Mesendoderm (in vitro differentiated cells): Measurements from ENCODE around the gene AGT.

Experiments used
- DNase-seq: peaks from one replicate; pipeline ENCODE4 v3.0.0; 2013
- H2AK5ac ChIP-seq: 2 replicates; pipeline ENCODE4 v1.6.1; 2013; ENCODE audit warnings: low read length, inconsistent platforms
- H2BK120ac ChIP-seq: 2 replicates; pipeline ENCODE4 v1.6.1; 2013; ENCODE audit warnings: low read depth, mild to moderate bottlenecking, low read length, moderate library complexity, mixed read lengths
- H2BK15ac ChIP-seq: replicated peaks from 2 replicates; pipeline ENCODE4 v1.6.1; 2013; ENCODE audit warnings: low read depth, mild to moderate bottlenecking, moderate library complexity
- H2BK5ac ChIP-seq: 2 replicates; pipeline ENCODE4 v1.6.1; 2013; ENCODE audit warnings: low read length, inconsistent platforms
- H3K18ac ChIP-seq: 2 replicates; pipeline ENCODE4 v1.6.1; 2013; ENCODE audit warnings: mild to moderate bottlenecking, low read length, mixed read lengths
- H3K23ac ChIP-seq: one replicate; pipeline ENCODE4 v1.6.1; 2013; ENCODE audit warnings: low read length
- H3K27ac ChIP-seq: 2 replicates; pipeline ENCODE4 v1.5.1; 2013; ENCODE audit warnings: low read depth, mild to moderate bottlenecking, inconsistent platforms, low read length, moderate library complexity
- H3K27me3 ChIP-seq: 2 replicates; pipeline ENCODE4 v1.6.1; 2013; ENCODE audit warnings: low read length, control low read depth, mild to moderate bottlenecking, inconsistent platforms; ENCODE audit not compliant: insufficient read depth, poor library complexity
- H3K36me3 ChIP-seq: 2 replicates; pipeline ENCODE4 v1.6.1; 2013; ENCODE audit warnings: low read length, inconsistent platforms; ENCODE audit not compliant: control insufficient read depth, insufficient read depth
- H3K4ac ChIP-seq: one replicate; pipeline ENCODE4 v1.6.1; 2013; ENCODE audit warnings: low read depth, mild to moderate bottlenecking, low read length, moderate library complexity
- H3K4me1 ChIP-seq: 2 replicates; pipeline ENCODE4 v1.6.1; 2013; ENCODE audit warnings: low read depth, low read length, inconsistent platforms; ENCODE audit not compliant: control insufficient read depth
- H3K4me2 ChIP-seq: 2 replicates; pipeline ENCODE4 v1.6.1; 2013; ENCODE audit warnings: low read length
- H3K4me3 ChIP-seq: 2 replicates; pipeline ENCODE4 v1.5.1; 2013; ENCODE audit warnings: mild to moderate bottlenecking, low read length
- H3K56ac ChIP-seq: one replicate; pipeline ENCODE4 v1.6.1; 2013; ENCODE audit warnings: low read length
- H3K79me1 ChIP-seq: 2 replicates; pipeline ENCODE4 v1.6.1; 2013; ENCODE audit warnings: low read length, inconsistent platforms
- H3K79me2 ChIP-seq: 2 replicates; pipeline ENCODE4 v1.6.1; 2013; ENCODE audit warnings: mild to moderate bottlenecking, low read length; ENCODE audit not compliant: control insufficient read depth, insufficient read depth
- H3K9ac ChIP-seq: 2 replicates; pipeline ENCODE4 v1.6.1; 2013; ENCODE audit warnings: low read length, inconsistent platforms
- H4K5ac ChIP-seq: one replicate; pipeline ENCODE4 v1.6.1; 2013; ENCODE audit warnings: low read length
- H4K8ac ChIP-seq: one replicate; pipeline ENCODE4 v1.6.1; 2013; ENCODE audit warnings: low read depth, mild to moderate bottlenecking, control low read depth, low read length, moderate library complexity
- WGBS: extraction: QIAGEN DNeasy Blood & Tissue Kit; methylation state at CpG from one replicate; pipeline ENCODE4 v1.1.7; 2013; ENCODE audit warnings: low lambda C conversion rate, missing lambda C conversion rate; ENCODE audit not compliant: insufficient coverage; ENCODE audit errors: extremely low coverage; 5-methylcytosine and 5-hydroxymethylcytosine counted together

AGT gene

GRCh38 chr1:230713138-230713537 is 784 bp downstream of the AGT start:
- H3K27ac ChIP-seq: no peak overlapping the region
- no CpG with 5 or more reads among the region's 7 CpGs for WGBS
- no peak overlapping the region for H3K56ac ChIP-seq
- H4K5ac ChIP-seq: no peak overlapping the region
- H3K36me3 ChIP-seq: no peaks in the 10 kb centered on the region
- H3K4me2 ChIP-seq: no peak overlapping the region
- no peak overlapping the region for H2AK5ac ChIP-seq
- H3K79me2 ChIP-seq: no peaks in the 10 kb centered on the region
- no peaks in the 10 kb centered on the region for H3K27me3 ChIP-seq
- no peaks in the 10 kb centered on the region for H3K79me1 ChIP-seq
- no peak overlapping the region for H3K4me3 ChIP-seq
- H2BK15ac ChIP-seq: no peak overlapping the region
- no peak overlapping the region for H3K9ac ChIP-seq
- H4K8ac ChIP-seq: no peak overlapping the region
- H3K4me1 ChIP-seq: no peaks in the 10 kb centered on the region
- no peak overlapping the region for H3K18ac ChIP-seq
- no peak overlapping the region for H2BK120ac ChIP-seq
- DNase-seq: no peak
- H3K4ac ChIP-seq: no peak overlapping the region
- H3K23ac ChIP-seq: no peak overlapping the region
- no peak overlapping the region for H2BK5ac ChIP-seq

DNA sequence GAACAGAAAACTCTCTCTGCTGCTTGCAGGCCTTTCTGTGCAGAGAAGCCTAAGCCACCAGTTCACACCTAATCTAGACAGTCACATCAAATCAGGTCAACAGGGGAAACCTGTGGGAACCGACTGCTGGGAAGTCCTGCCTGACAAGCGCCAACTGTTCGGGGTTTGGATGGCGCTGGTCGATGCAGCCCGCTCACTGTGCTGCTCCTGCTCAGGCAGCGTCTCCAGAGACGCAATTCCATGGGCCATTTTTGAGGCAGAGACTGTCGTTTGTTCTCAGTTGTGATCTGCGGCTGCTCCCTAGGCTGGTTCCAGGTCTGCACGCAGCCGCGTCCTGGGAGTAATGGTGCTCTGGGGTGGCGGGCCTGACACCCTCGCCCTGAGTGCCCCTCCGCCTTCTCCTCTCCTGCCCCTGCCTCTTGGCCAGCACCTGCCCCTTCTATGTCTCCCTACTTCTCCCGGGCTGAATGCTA is 1.4 kb downstream of the AGT start:
- Histone ChIP-seq H3K36me3 (no peaks in the 10 kb centered on the region), H3K4ac (no peak overlapping the region), H3K79me1 (no peaks in the 10 kb centered on the region), H3K23ac (no peak overlapping the region), H2BK5ac (no peak overlapping the region), H3K27me3 (no peaks in the 10 kb centered on the region), H4K8ac (no peak overlapping the region), H3K79me2 (no peaks in the 10 kb centered on the region), H2BK120ac (no peak overlapping the region), H3K56ac (no peak overlapping the region), H3K18ac (no peak overlapping the region), H2BK15ac (no peak overlapping the region), H3K4me3 (no peak overlapping the region), H4K5ac (no peak overlapping the region), H3K4me1 (no peaks in the 10 kb centered on the region), H3K9ac (no peak overlapping the region), H3K4me2 (no peak overlapping the region), H2AK5ac (no peak overlapping the region), H3K27ac (no peak overlapping the region)
- no peak for DNase-seq
- WGBS: no CpG with 5 or more reads among the region's 17 CpGs

- no CpG with 5 or more reads among the region's 3 CpGs for WGBS
- H3K4me1 ChIP-seq: no peaks in the 10 kb centered on the region
- no peaks in the 10 kb centered on the region for H3K36me3 ChIP-seq
- H3K4ac ChIP-seq: no peak overlapping the region
- no peak overlapping the region for H2BK5ac ChIP-seq
- H3K27ac ChIP-seq: no peak overlapping the region
- H3K4me2 ChIP-seq: no peak overlapping the region
- no peak overlapping the region for H4K5ac ChIP-seq
- no peak overlapping the region for H2BK120ac ChIP-seq
- no peaks in the 10 kb centered on the region for H3K27me3 ChIP-seq
- no peak for DNase-seq
- H2BK15ac ChIP-seq: no peak overlapping the region
- H3K9ac ChIP-seq: no peak overlapping the region
- H3K79me2 ChIP-seq: no peaks in the 10 kb centered on the region
- H2AK5ac ChIP-seq: no peak overlapping the region
- H3K79me1 ChIP-seq: no peaks in the 10 kb centered on the region
- no peak overlapping the region for H3K18ac ChIP-seq
- H3K4me3 ChIP-seq: no peak overlapping the region
- no peak overlapping the region for H3K23ac ChIP-seq
- no peak overlapping the region for H3K56ac ChIP-seq
- no peak overlapping the region for H4K8ac ChIP-seq
Observed at GRCh38 chr1:230711245-230711644, 2.7 kb downstream of the AGT start.

- WGBS: no CpG with 5 or more reads among the region's 8 CpGs
Observed at GRCh38 chr1:230710543-230710904, 3.4 kb downstream of the AGT start.

GRCh38 chr1:230709619-230710542 is 4.0 kb downstream of the AGT start:
- H3K56ac ChIP-seq: no peak overlapping the region
- no peaks in the 10 kb centered on the region for H3K79me2 ChIP-seq
- H3K23ac ChIP-seq: no peak overlapping the region
- no peak overlapping the region for H2BK120ac ChIP-seq
- no peak overlapping the region for H3K4ac ChIP-seq
- no peak overlapping the region for H3K9ac ChIP-seq
- H3K27me3 ChIP-seq: no peaks in the 10 kb centered on the region
- H4K5ac ChIP-seq: no peak overlapping the region
- H3K27ac ChIP-seq: no peak overlapping the region
- no peaks in the 10 kb centered on the region for H3K79me1 ChIP-seq
- H4K8ac ChIP-seq: no peak overlapping the region
- no peak overlapping the region for H2BK5ac ChIP-seq
- no peaks in the 10 kb centered on the region for H3K4me1 ChIP-seq
- H2BK15ac ChIP-seq: no peak overlapping the region
- H3K36me3 ChIP-seq: no peaks in the 10 kb centered on the region
- H2AK5ac ChIP-seq: no peak overlapping the region
- no peak overlapping the region for H3K18ac ChIP-seq
- no CpG with 5 or more reads among the region's 18 CpGs for WGBS
- no peak overlapping the region for H3K4me3 ChIP-seq
- H3K4me2 ChIP-seq: no peak overlapping the region
- no peak for DNase-seq

More at GRCh38 chr1:230710543-230710904, 3.4 kb downstream of the AGT start:
- Histone ChIP-seq H3K9ac (no peak overlapping the region), H3K27me3 (no peaks in the 10 kb centered on the region), H2BK5ac (no peak overlapping the region), H3K79me1 (no peaks in the 10 kb centered on the region), H4K8ac (no peak overlapping the region), H3K56ac (no peak overlapping the region), H3K23ac (no peak overlapping the region), H3K36me3 (no peaks in the 10 kb centered on the region), H3K4me2 (no peak overlapping the region), H3K4me1 (no peaks in the 10 kb centered on the region), H3K79me2 (no peaks in the 10 kb centered on the region), H2AK5ac (no peak overlapping the region), H2BK120ac (no peak overlapping the region), H3K27ac (no peak overlapping the region), H4K5ac (no peak overlapping the region), H2BK15ac (no peak overlapping the region), H3K4me3 (no peak overlapping the region), H3K18ac (no peak overlapping the region), H3K4ac (no peak overlapping the region)
- no peak for DNase-seq
